ENCODE measurements around the gene PCSK2. TPM values are rescaled to one million over a fixed set of nuclear protein-coding genes. Genes with fewer than 3 reads are reported as not detected.

Gene PCSK2
- total RNA-seq, 1 donor from 2014 or later, result 0.72 TPM

DNA sequence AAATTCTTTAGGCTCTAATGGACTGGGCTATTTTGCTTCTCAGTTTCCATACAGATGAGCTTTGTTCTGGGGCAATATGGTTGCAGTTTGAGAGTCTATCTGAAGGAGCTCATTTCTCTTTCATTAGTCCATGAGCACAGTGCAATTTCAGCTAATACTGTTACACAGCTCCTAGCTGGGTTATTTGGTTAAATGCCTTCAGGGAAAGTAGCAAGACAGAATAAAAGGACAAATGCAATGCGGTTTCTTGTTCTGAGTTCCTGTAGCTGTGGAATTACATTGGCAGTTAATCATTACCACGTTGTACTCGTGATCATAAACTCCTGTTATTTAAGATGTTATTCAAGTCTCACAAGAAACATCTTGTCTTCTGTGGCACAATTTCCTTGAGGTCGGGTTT, 176.6 kb downstream of the PCSK2 start:
- peak; percentile 4 for DNase-seq

DNA sequence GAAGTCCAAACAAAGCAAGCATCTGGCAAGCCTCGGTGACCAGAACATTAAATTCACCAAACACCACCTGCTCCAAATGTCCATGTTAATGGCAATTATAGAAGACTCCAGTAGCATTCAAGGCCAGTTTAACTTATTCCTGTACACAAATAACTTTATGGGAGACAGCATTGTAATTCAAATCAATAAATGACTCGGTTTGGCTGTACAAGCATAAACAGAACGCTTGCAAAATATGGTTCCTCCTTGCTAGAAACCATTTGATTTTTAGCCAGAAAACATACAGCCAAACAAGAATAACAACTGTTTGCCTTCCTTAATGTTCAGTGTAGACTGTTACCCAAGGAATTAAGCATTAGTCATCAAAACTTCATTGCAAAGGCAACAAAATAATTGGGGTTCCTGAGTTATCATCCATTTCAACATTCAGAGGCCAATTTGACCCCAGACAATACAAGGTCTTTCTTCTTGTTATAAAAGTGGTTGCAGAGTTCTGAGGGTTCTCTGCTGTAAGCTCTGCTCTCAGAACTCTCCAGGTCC, 179.3 kb downstream of the PCSK2 start:
- DNase-seq, result no peak

DNA sequence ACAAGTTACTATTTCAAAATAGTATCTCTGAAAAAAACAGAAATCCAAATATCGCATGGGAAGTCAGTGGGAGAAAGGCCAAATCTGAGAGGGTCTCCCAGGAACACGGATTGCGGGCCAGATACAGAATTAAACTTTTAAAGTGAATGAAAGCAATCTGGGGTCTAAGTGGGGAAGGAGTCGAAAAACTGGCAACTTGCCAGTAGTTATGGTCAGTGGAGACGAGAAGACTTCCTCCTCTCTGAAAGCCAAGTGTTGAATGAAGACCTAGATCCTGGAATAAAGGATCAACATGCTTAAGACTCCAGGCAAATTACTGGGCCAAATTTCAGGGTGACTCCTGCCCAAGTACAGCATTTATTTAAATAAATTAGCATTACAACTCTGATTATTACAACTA, 180.7 kb downstream of the PCSK2 start:
- DNase-seq, result peak; percentile 12

DNA sequence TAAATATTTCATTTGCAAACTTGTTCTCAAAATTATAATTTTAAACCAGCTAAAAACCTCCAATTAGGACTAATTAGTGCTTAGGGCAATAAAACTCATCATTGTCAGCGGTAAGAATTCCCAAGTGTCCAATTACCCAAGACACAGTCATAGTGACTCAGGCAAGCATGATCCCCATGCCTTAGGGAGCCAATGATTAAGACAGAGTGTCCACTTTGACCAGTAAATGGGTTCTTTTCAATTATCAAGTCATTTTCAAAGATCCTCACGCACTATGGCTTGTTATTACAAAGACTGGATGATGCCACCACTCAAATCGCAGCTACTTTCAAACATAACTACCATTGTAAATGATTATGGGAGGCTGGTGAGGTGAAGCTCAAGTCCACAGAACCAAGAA, 190.4 kb downstream of the PCSK2 start:
- DNase-seq, result no peak

DNA sequence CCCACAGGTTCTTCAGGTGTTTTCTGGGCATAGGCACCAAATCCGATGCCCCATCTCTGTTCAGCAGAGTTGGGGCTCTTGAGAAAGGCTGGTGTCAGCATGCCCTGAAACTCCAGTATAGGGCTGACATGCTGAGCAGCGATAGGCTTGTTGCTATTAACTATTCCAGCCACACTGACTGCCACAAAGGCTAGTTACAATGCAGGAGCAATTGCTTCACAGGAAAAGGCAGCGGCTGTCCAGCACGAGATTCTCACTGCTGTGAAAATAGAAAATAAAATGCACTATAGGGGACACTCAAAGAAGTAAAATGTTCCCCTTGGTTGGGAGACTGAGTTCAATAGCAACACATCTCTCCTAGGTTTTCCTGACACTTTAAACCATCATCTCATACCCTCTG, 191.9 kb downstream of the PCSK2 start:
- DNase-seq, result no peak

DNA sequence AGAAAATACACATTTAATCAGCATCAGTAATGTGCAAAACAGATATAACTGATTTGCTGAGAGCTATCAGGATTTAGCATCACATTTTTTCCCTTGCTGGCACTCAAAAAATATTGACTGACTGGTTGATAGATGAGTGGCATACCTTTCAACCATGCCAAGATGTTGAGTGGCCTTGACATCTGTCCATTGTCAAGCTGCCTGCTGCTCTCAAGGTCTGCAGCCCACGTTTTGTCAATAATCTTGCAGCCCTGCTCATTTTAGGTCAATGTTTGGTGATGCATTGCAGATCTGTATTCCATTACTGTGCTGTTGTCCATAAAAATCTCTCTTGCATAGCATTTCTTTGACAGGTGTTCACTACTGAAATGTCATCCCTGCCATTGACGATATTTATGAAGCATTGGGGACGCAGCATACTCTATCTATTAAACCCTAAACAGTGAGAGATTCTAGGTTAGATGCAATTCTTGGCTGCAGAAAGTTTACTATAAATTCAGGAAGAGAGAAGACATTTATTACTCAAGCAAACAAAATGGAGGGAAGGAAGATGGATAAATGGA, 192.7 kb downstream of the PCSK2 start:
- no peak for DNase-seq

DNA sequence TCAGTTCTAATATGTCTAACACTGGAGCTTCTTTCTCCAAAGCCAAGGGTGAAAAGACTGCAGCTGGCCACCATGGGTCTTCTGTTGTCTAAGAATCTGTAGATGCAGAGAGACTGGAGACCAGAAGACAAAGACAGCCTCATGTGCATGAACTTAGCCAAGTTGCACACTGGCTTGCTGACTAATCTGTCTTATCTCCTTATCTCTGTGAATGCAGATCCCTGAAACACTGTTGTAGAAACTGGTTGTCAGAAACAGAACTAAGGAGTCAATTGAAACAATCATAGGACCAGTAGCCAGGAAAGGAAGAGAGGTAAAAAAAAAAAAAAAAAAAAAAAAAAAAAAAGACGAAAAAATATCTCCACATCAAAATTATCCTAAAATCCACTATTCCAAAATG, 194.7 kb downstream of the PCSK2 start:
- DNase-seq, result no peak

DNA sequence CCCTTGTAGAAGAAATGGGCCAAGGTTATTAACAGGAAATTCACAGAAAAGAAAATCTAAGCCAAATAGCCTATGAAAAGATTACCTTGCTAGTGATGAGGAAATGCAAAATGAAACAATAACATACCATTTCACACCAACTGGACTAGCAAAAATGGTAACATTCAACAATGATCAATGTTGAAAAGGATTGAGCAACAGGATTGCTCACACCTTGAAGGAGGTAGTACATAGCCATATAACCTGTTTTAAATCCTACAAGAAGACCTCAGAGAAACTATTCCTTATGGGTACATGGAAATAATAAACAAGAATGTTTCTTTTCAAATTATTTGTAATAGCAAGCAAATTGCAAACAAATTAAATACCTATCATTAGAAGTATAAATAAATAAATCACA, 196.9 kb downstream of the PCSK2 start:
- DNase-seq, result no peak

DNA sequence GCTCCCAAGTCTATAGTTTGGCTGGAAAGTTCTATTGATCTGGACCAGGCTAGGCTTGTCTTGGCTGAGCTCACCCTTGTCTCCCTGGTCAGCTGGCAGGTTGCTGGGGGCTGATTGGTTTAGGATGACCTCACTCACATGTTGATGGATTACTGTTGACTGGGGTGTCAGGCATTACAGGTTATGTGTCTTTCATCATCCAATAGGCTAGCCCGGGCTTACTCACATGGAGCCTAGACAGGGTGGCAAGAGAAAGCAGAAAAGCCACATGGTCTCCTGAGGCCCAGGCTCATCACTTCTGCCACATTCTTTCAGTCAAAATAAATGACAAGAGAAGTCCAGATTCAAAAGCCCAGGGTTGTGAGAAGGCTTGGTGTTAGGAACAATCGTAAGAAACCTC, 200.8 kb downstream of the PCSK2 start:
- no peak for DNase-seq

DNA sequence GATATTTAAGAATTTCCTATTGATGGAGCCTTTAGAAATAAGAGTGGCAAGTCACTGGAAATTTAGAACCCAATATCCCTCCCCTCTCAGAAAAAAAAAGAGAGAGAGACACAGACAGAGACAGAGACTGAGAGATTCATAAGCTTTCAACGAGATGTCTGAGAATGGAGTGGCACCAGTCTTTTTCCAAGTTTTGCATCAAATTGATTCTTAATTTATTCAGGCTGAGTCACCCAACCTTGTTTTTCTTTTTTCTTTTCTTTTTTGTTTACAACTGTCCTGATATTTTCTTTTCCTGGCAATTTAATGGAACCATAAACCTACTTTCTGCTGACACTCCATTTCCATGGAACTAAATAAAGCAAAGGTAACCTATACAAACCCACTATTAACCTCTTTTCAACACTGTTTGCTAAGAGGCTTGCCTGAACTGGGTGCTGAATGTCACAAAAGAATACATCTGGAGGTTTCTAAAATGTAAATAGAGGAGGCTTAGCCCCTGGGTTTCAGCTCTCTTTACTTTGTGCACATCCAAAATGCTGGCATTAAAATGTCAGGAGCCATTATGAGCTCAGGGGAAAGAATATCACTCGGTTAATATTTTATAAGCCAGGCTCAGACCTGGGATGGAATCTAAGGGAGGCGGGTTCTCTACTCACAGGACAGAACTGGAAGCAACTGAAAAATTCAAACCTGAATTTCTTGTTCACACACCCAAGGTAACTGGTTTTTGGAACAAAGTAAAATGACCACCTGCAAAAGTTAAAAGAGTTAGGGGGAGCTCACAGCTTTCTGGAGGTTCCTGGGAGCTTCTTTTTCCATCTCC, 203.5 kb downstream of the PCSK2 start:
- DNase-seq, result peak; percentile 52

DNA sequence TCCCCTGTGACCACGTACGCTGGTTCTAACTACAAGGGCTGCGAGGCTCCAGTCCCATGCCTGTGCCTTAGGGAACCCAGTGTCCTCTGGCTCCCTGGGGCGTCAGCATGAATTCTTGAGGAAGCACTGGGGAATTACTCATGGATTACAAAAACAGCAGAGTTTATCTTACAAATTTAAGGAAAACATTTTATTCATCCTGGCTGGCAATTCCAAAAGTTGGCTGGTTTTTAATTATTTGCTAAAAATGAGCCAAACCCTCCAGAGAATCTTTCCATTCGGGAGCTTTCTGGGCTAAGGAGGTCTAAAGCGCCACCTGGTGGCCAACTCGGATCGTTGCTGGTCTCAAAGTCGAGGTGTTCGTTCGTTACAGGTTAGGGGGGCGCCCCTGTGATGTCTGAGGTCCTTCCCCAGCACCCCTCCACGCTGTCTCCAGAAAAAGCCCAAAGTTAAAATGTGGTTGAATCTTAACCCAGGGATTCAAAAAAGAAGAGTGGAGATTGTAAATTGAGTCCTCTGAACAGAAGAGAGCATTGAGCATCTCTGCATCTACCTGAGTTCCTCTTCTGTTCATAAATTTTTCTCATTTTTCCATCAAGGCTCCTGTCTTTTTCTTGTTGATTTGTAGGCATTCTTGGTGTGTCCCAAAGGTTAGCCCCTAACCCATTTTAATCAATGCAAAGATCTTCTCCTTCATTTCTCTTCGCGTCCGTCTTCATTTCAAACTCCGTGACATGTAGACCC, 205.0 kb downstream of the PCSK2 start:
- peak; percentile 83 for DNase-seq

DNA sequence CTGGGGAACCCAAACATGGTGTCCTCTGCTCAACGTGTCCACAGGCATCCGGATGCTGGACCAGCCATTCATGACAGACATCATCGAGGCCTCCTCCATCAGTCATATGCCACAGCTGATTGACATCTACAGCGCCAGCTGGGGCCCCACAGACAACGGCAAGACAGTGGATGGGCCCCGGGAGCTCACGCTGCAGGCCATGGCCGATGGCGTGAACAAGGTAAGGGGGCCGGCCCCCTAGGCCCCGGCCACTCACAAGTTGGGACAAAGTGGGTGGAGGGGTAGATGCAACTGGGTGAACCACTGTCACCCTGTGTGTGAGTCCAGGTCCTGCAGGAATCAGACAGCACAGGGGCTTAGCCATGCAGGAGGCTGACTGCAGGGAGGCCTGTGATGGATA, 209.8 kb downstream of the PCSK2 start:
- DNase-seq, result no peak

DNA sequence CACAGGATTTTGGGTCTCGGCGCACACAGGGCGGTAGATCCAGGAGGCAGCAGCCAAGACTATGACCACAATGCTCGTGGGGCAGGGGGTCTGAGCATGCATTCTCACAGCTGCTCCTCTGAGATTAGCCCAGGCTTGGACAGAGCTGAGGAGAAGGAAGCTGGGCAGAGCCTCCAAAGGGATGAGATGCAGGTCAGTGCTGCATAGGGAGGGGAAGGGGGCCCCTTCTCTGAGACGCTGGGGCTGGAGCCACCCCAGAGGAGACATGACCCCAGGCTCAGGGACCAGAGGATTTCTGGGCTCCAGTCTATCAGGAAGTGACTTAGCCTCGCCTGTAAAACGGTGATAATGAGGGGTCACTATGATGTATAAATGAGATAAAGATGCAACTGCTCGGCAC, 210.4 kb downstream of the PCSK2 start:
- DNase-seq, result no peak

DNA sequence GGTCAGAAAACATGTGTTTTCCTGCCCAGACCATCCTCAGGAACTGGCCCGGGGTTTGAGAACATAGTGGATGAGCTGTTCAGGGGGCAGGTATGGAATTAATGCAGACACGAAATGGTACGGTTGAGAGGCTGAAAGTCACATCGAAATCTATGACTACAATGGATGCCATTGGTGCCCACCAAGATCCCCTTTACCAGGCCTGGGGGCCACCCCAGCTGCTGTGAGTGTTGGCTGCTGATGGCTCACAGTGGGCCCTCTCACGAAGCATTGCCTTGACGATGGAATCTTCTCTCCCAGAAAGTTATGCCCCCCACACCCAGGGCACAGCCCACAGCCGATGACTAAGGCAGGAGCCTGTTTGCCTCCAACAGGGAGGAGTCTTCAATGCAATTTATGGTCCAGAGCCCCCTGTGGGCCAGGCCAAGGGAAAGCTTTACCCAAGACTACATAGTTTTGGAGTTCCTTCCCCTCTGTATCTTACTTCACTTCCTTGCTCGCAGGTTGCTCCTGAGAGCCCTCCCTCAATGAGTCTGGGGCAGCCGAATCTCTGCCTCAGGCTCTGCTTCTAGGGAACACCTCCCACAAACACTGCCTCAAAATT, 211.7 kb downstream of the PCSK2 start:
- DNase-seq, result no peak

DNA sequence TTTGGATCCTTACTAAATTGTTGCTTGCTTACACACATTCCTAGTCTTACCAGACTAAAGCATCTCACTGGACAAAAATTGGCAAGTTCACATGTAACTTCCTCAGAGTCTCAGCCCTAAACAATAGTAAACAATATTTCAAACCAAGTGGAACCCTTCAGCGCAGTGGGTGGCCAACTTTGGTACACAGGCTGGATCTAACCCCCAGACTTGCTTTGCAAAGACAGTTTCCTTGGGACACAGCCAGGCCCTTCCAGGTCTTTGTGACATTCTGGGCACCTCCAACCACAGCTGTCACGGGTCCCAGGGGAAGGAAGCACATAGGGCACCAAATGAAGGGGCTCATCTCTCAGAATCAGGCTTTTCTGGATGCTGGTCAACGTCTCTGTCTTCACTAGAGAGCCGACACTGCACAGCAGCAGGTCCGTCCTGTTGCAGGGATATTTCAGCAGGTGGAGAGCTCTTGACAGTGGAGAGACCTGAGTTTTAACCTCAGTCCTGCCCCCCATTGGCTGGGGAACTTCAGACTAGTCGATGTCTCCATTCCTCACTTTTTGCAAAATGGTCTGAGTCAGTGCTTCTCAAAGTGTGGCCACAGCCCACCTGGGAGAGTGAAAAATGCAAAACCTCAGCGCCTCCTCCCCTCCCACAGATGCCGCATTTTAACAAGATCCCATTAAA, 212.9 kb downstream of the PCSK2 start:
- DNase-seq, result no peak

DNA sequence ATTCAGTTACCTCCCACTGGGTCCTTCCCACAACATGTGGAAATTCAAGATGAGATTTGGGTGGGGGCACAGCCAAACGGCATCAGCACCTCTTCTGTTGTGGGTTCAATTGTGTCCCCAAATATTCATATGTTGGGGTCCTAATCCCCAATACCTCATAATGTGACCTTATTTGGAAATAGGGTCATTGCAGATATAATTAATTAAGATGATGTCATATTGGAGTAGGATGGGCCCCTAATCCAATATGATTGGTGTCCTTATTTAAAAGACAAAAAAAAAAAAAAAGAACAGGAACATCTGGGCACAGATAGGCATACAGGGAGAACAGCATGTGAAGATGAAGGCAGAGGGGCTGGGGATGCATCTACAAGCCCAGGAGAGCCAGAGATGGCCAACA, 214.9 kb downstream of the PCSK2 start:
- no peak for DNase-seq

DNA sequence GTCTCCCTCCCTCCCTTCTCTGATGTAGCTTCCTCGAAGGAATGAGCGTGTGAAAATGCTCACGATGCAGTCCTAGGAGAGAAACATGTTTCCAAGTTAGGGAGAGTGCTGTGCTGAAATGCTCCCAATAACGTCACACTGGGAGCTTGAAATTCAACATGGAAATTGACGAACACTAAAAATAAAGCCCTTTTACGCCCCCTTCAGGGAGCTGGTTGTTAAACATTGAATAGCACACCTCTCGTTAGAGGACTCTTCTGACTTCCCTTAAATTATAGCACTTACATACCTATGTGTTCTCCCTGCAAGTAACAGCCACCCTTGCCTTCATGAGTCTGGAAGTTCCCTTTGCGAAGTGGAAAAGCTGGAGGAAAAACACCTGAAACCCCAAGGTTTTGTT, 215.7 kb downstream of the PCSK2 start:
- no peak for DNase-seq

DNA sequence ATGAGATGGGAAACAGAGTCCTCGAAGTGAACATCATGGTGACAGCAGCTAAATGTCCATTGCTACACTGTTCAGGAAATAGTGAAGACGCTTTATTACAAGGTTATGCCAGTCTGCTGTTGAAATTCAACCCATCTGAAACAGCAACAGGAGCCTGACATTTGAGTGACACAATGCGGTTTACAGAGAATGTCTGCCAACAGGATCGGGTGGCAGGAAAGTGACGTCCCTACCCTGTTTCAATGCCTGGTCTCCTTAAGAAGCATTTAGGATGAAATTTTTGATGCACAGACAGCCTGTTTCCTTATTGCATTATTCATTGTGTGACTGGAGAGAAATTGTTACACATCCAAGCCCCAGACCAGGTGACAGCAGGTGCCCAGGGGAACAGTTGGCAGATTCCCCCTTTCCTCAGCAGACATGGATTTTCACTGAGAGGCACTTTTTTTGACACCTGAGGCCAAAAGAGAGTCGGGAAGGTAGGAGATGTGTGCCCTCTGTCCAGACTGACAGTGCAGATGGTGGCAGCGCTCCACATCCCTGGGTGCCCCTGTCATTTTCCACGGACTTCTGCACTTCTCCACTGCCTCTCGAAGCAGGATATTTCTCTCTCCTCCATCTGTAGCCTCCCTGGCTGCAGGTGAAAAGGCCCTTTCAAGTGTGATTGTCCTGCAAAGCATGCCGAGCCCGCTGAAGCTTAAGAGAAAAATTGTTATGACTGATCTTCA, 216.5 kb downstream of the PCSK2 start:
- DNase-seq, result no peak

DNA sequence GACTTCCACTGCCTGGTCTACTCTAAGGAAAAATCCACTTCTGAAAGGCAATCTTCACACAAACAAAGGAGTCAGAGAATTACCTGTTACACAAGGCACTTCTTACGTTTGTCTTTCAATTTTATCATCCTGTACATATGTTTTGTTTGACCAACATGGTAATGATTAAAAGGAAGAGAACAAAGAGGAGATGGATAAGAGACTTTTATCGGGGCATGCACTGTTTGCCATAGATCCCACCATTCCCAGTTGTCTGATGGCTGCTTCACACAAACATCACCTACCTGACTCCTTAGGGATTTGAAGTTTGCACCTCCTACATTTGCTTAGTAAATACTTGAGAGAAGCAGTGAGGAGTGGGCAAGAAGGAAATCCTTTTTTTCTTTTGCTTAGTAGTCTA, 217.3 kb downstream of the PCSK2 start:
- no peak for DNase-seq

DNA sequence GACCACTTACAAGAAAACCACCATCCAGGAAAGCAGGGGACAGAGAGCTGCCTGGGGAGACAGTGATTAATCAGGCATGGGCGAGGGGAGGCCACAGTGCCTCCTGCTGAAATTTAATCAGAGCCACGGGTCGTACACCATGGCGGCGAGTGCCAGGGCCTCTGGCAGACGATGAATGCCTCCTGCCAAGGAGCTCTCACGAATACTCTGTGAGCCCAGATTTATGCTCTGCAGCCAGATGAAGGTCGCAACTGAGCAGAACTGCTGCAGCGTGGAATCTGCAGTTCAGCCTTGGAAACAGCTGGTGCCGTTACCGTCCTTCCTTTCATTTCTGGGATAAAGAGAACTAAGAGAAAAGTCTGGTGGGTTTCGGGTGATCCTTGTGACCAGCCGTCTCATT, 218.7 kb downstream of the PCSK2 start:
- peak; percentile 34 for DNase-seq

DNA sequence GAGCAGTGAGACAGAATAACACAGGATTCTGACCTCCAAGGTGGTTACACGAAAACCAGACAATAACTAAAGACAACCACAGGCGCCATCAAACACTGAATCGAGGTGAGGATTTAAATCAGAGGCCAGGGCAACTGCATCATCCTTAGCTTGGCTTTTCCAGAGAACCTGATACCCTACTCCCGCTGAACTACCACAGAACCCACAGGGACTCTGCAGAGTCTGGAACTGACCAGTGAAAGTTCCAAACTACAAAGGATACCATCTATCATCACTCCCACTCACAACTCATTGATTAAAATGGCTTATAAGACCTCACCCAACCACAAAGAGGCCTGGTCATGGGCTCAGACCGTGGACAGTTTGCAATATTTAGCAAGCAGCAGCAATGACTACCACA, 219.3 kb downstream of the PCSK2 start:
- DNase-seq, result no peak

DNA sequence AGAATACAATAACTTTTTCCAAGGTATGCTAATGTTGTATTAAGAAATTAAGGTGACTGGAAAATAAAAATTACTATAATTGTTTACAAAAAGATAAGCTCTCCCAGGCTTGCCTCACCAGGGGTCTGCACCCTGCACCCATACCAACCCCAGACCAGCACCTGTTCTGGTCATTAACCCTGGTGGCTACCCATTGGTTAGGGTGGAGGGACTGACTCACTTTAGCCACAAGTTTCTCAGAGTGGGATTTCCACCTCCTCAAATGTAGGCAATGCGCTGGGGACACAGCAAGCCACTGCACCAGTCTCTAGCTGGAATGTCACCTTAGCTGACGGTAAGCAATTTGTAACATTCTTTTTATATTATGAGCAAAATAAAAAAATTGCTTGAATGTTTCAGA, 221.2 kb downstream of the PCSK2 start:
- DNase-seq, result no peak
